Thoracic aorta (tissue), 2 donors: ENCODE results near the gene PAFAH2. TPM values are rescaled to one million over a fixed set of nuclear protein-coding genes. Genes with fewer than 3 reads are reported as not detected.

ENCODE experiments used
- ATAC-seq: fragments of 150-250 bp; one replicate; pipeline ENCODE4 v1.8.0; 2017; ENCODE audit warnings: low read depth; ENCODE audit not compliant: insufficient number of reproducible peaks, low FRiP score
- DNase-seq: peaks from one replicate; pipeline ENCODE4 v3.0.0-alpha.2; 2020; ENCODE audit warnings: low spot score
- H3K27ac ChIP-seq, 2 donors: fragments of 200-600 bp; sonication (generic); 1 replicate in 1 of 2; 2 replicates in 1 of 2; pipeline ENCODE4 v1.5.1; 2016; ENCODE audit warnings: mild to moderate bottlenecking in 2 of 2, moderate library complexity in 2 of 2
- H3K27me3 ChIP-seq: fragments of 200-600 bp; sonication (generic); replicated peaks from 2 replicates; pipeline ENCODE4 v1.6.0; 2016; ENCODE audit warnings: mild to moderate bottlenecking; ENCODE audit not compliant: insufficient read depth
- H3K36me3 ChIP-seq: fragments of 200-600 bp; sonication (generic); one replicate; pipeline ENCODE4 v1.5.1; 2016
- H3K4me1 ChIP-seq, 2 donors: fragments of 200-600 bp; sonication (generic); 1 replicate in 1 of 2; 2 replicates in 1 of 2; pipeline versions ENCODE4 v1.5.1 to v1.6.0; 2016; ENCODE audit warnings: low read depth in 2 of 2, mild to moderate bottlenecking in 1 of 2; ENCODE audit not compliant: control insufficient read depth in 1 of 2
- H3K4me3 ChIP-seq: fragments of 200-600 bp; sonication (generic); 2 replicates; pipeline ENCODE4 v1.5.1; 2016; ENCODE audit warnings: mild to moderate bottlenecking
- H3K9me3 ChIP-seq: fragments of 200-600 bp; sonication (generic); 2 replicates; pipeline ENCODE4 v1.5.1; 2016
- total RNA-seq, 2 donors: library from RNA; depleted of rRNA; stranded (reverse); fragments of >200 nt; gene quantifications; one replicate each; pipeline versions ENCODE4 v1.1.0 to v1.2.3, GENCODE V29; 2016
- TF ChIP-seq, protein P1 (sequence below): fragments of 200-600 bp; sonication (generic); IDR thresholded peaks from one replicate; pipeline ENCODE4 v1.5.1; 2019; ENCODE audit warnings: antibody characterized with exemption

The PAFAH2 gene
- total RNA-seq, 2 donors from 2014 or later = 3.6 to 6.9 TPM

DNA sequence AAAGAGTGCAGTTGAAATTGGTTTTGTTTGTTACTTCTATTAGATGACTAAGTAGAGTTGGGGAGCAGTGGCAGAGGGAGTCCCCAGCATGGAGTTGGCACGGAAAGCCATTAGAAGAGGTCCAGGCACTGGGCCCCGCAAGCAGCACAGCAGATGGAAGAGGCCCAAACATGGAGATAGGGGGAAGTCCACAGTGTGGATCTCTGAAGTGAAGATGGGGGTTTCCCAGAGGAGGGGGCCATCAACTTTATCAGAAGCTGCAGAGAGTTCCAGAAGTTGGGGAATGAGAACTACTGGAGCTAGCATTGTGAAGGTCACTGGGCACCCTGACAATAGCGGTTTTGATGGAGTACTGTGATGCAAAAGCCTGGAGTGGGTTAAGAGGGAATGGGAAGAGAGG, 30.6 kb downstream of the PAFAH2 start:
- TF ChIP-seq, protein P1, sequence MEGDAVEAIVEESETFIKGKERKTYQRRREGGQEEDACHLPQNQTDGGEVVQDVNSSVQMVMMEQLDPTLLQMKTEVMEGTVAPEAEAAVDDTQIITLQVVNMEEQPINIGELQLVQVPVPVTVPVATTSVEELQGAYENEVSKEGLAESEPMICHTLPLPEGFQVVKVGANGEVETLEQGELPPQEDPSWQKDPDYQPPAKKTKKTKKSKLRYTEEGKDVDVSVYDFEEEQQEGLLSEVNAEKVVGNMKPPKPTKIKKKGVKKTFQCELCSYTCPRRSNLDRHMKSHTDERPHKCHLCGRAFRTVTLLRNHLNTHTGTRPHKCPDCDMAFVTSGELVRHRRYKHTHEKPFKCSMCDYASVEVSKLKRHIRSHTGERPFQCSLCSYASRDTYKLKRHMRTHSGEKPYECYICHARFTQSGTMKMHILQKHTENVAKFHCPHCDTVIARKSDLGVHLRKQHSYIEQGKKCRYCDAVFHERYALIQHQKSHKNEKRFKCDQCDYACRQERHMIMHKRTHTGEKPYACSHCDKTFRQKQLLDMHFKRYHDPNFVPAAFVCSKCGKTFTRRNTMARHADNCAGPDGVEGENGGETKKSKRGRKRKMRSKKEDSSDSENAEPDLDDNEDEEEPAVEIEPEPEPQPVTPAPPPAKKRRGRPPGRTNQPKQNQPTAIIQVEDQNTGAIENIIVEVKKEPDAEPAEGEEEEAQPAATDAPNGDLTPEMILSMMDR = no peak
- peaks cover 17% of the 10 kb centered on the region for H3K36me3 ChIP-seq

GRCh38 chr1:25959611-25960010, 38.3 kb downstream of the PAFAH2 start:
- H3K9me3 ChIP-seq = no peaks in the 10 kb centered on the region
- H3K27ac ChIP-seq = no peak overlapping the region
- H3K27me3 ChIP-seq = no peaks in the 10 kb centered on the region
- ATAC-seq (no peak), DNase-seq (no peak)
- no peak overlapping the region for H3K4me3 ChIP-seq
- H3K4me1 ChIP-seq = no peaks in the 10 kb centered on the region
- peaks cover 34% of the 10 kb centered on the region for H3K36me3 ChIP-seq
- TF ChIP-seq, protein P1 = no peak

More for the DNA sequence above, 30.6 kb downstream of the PAFAH2 start:
- DNase-seq (no peak), ATAC-seq (no peak)
- Histone ChIP-seq H3K4me3 (no peak overlapping the region), H3K4me1 (no peaks in the 10 kb centered on the region), H3K9me3 (no peaks in the 10 kb centered on the region), H3K27ac (no peak overlapping the region), H3K27me3 (no peaks in the 10 kb centered on the region)

- Histone ChIP-seq H3K4me1 (no peaks in the 10 kb centered on the region), H3K27me3 (no peaks in the 10 kb centered on the region), H3K9me3 (no peaks in the 10 kb centered on the region), H3K4me3 (no peak overlapping the region), H3K36me3 (peaks cover 30% of the 10 kb centered on the region), H3K27ac (no peak overlapping the region)
- ATAC-seq (no peak), DNase-seq (no peak)
- TF ChIP-seq, protein P1 = no peak
These were observed 39.4 kb downstream of the PAFAH2 start for GRCh38 chr1:25958465-25958864.

- TF ChIP-seq, protein P1 = no peak
- DNase-seq = no peak
- no peak for ATAC-seq
- no peak overlapping the region for H3K4me3 ChIP-seq
- H3K4me1 ChIP-seq = no peaks in the 10 kb centered on the region
- no peaks in the 10 kb centered on the region for H3K9me3 ChIP-seq
- H3K36me3 ChIP-seq = peaks cover 16% of the 10 kb centered on the region
- H3K27me3 ChIP-seq = no peaks in the 10 kb centered on the region
- no peak overlapping the region for H3K27ac ChIP-seq
These were observed 42.3 kb downstream of the PAFAH2 start for GRCh38 chr1:25955553-25955952.

DNA sequence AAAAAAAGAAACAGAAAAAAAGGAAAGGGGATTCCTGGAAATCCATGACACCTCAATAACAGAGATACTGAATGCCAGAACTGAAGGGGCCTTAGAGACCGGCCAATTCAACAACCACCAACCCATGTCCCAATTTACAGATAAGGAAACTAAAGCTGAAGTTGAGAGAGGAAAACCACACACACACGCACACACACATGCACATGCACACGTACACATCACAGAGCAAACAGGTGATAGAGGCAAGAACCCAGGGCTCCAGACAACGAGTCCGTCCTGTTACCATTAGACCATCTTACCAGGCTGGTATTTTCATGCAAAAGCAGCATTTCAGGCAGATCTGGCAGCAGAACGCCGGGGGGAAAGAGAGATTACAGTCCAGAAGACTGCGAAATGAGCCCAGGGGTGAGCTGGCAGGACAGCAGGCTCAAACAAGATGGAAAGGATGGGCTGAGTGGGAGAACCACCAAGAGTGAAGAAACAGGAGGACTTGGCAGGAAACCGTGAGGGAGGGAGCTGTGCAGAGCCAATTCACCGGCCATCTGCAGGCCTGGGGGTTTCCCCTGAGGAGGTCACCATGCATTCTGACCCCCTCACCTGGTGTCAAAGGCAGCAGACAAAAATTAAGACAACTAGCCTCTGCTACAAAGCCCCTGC, 43.5 kb downstream of the PAFAH2 start:
- TF ChIP-seq, protein P1 = no peak
- ATAC-seq = no peak
- H3K27me3 ChIP-seq = no peaks in the 10 kb centered on the region

More for the DNA sequence above, 43.5 kb downstream of the PAFAH2 start:
- Histone ChIP-seq H3K4me1 (no peaks in the 10 kb centered on the region), H3K9me3 (no peaks in the 10 kb centered on the region), H3K27ac (no peak overlapping the region), H3K36me3 (peaks cover 12% of the 10 kb centered on the region), H3K4me3 (no peak overlapping the region)
- DNase-seq = no peak
